HCT116 (cell line): ENCODE data around the gene SYMPK. TPM values are rescaled to one million over a fixed set of nuclear protein-coding genes. Genes with fewer than 3 reads are reported as not detected.

ENCODE experiments used
- ATAC-seq: fragments of 200-7000 bp; cut with Tn5 transposase; 2 replicates; pipeline ENCODE4 v1.9.1; 2020; ENCODE audit warnings: mild to moderate bottlenecking, moderate library complexity
- BruUV-seq: library from RNA; stranded (reverse); fragments of 400-500 nt; replicated peaks from 2 replicates; lab custom pipeline; 2021; lab: Mats Ljungman, UMichigan
- CTCF ChIA-PET: fragments of 300-600 bp; sonication (Branson Sonifier 250); formaldehyde crosslinking; loops from one replicate; lab custom pipeline; 2021; ENCODE audit warnings: antibody characterized with exemption; lab: Charles Lee
- POLR2A ChIA-PET: fragments of 300-600, 350-600 bp; sonication (Branson Sonifier 250); formaldehyde crosslinking; loops from one replicate; lab custom pipeline; 2021; ENCODE audit warnings: antibody characterized with exemption; lab: Charles Lee
- RAD21 ChIA-PET, 2 experiments: fragments of 300-600 bp; sonication (Branson Sonifier 250); formaldehyde crosslinking; loops; one replicate each; lab custom pipeline; 2023; ENCODE audit warnings: low total read pairs in 2 of 2; ENCODE audit not compliant: uncharacterized antibody in 2 of 2, unreplicated experiment in 2 of 2, low non-redundant PET in 1 of 2; lab: Charles Lee
- DNase-seq: peaks from one replicate; pipeline ENCODE4 v3.0.0-alpha.2; 2010; ENCODE audit warnings: low read depth, low spot score
- H2AFZ ChIP-seq: fragments of 200-600 bp; shearing (Covaris generic), sonication (generic); 2 replicates; pipeline ENCODE4 v1.6.1; 2017; ENCODE audit warnings: low read depth, mixed run types, mixed read lengths, antibody characterized with exemption, low read length; ENCODE audit not compliant: poor library complexity, severe bottlenecking
- H3K27ac ChIP-seq: 2 replicates; pipeline ENCODE4 v1.5.1; 2012; ENCODE audit warnings: low read depth, low read length
- H3K27me3 ChIP-seq: fragments of 200-600 bp; sonication (generic); 2 replicates; pipeline ENCODE4 v1.6.1; 2016; ENCODE audit warnings: mixed run types, low read length, mixed read lengths; ENCODE audit not compliant: insufficient read depth
- H3K36me3 ChIP-seq, 2 experiments: fragments of 200-500 bp in 1 of 2; fragments of 200-600 bp in 1 of 2; sonication (Bioruptor generic) in 1 of 2; sonication (generic) in 1 of 2; 2 replicates each; pipeline versions ENCODE4 v1.5.1 to v1.6.1; 2014 to 2016; ENCODE audit warnings: low read length in 2 of 2, inconsistent platforms in 1 of 2, mixed read lengths in 1 of 2, mixed run types in 1 of 2; ENCODE audit not compliant: insufficient read depth in 2 of 2, control insufficient read depth in 1 of 2
- H3K4me1 ChIP-seq, 2 experiments: fragments of 200-600 bp in 1 of 2; sonication (generic) in 1 of 2; 2 replicates each; pipeline versions ENCODE4 v1.5.1 to v1.6.1; 2012 to 2017; ENCODE audit warnings: low read length in 2 of 2, inconsistent platforms in 1 of 2, mild to moderate bottlenecking in 1 of 2, mixed read lengths in 1 of 2, mixed run types in 1 of 2, moderate library complexity in 1 of 2; ENCODE audit not compliant: insufficient read depth in 2 of 2, control insufficient read depth in 1 of 2
- H3K4me2 ChIP-seq: fragments of 200-600 bp; sonication (generic); 2 replicates; pipeline ENCODE4 v1.6.1; 2017; ENCODE audit warnings: mixed run types, low read length, mixed read lengths
- H3K4me3 ChIP-seq, 2 experiments: fragments of 200-600 bp in 1 of 2; sonication (generic) in 1 of 2; replicated peaks in 1 of 2; 2 replicates each; pipeline ENCODE4 v1.5.1; 2011 to 2016; ENCODE audit warnings: low read length in 2 of 2, control low read depth in 1 of 2, low read depth in 1 of 2, mild to moderate bottlenecking in 1 of 2, mixed read lengths in 1 of 2, mixed run types in 1 of 2
- H3K79me2 ChIP-seq: fragments of 200-600 bp; sonication (generic); 2 replicates; pipeline ENCODE4 v1.6.1; 2017; ENCODE audit warnings: mild to moderate bottlenecking, mixed run types, low read length, moderate library complexity, mixed read lengths; ENCODE audit not compliant: insufficient read depth
- H3K9ac ChIP-seq: fragments of 200-600 bp; sonication (generic); 2 replicates; pipeline ENCODE4 v1.6.1; 2016; ENCODE audit warnings: low read length, mixed read lengths
- H3K9me2 ChIP-seq: fragments of 200-600 bp; sonication (generic), shearing (Covaris generic); 2 replicates; pipeline ENCODE4 v1.6.1; 2017; ENCODE audit warnings: mixed run types, mild to moderate bottlenecking, moderate library complexity; ENCODE audit not compliant: insufficient read depth
- H3K9me3 ChIP-seq, 2 experiments: fragments of 200-500 bp in 1 of 2; fragments of 200-600 bp in 1 of 2; sonication (Bioruptor generic) in 1 of 2; sonication (generic) in 1 of 2; 2 replicates each; pipeline ENCODE4 v1.6.1; 2014 to 2017; ENCODE audit warnings: low read length in 2 of 2, mixed read lengths in 2 of 2, inconsistent platforms in 1 of 2, low read depth in 1 of 2, mild to moderate bottlenecking in 1 of 2, mixed run types in 1 of 2, moderate library complexity in 1 of 2; ENCODE audit not compliant: control insufficient read depth in 1 of 2, insufficient read depth in 1 of 2
- H4K20me1 ChIP-seq: fragments of 200-600 bp; sonication (generic), shearing (Covaris generic); 2 replicates; pipeline ENCODE4 v1.6.1; 2017; ENCODE audit warnings: mixed run types, mild to moderate bottlenecking, moderate library complexity; ENCODE audit not compliant: insufficient read depth
- EGR1 ChIP-seq: IDR thresholded peaks from 2 replicates; pipeline ENCODE4 v1.6.1; 2012; ENCODE audit warnings: low read depth
- EZH2phosphoT487 ChIP-seq: fragments of 200-600 bp; IDR thresholded peaks from 2 replicates; pipeline ENCODE4 v1.6.1; 2018; ENCODE audit warnings: antibody characterized with exemption, borderline replicate concordance
- JUND ChIP-seq: IDR thresholded peaks from 2 replicates; pipeline ENCODE4 v1.6.1; 2012
- POLR2AphosphoS5 ChIP-seq: IDR thresholded peaks from 2 replicates; pipeline ENCODE4 v1.6.1; 2011; ENCODE audit warnings: mild to moderate bottlenecking, low read depth, low read length, moderate library complexity
- RAD21 ChIP-seq: IDR thresholded peaks from 2 replicates; pipeline ENCODE4 v1.6.1; 2012; ENCODE audit warnings: low read depth, mild to moderate bottlenecking
- SP1 ChIP-seq: IDR thresholded peaks from 2 replicates; pipeline ENCODE4 v1.6.1; 2012; ENCODE audit warnings: low read depth
- SRF ChIP-seq: IDR thresholded peaks from 2 replicates; pipeline ENCODE4 v1.6.1; 2012; ENCODE audit warnings: low read depth
- YY1 ChIP-seq: IDR thresholded peaks from 2 replicates; pipeline ENCODE4 v1.6.1; 2011; ENCODE audit warnings: low read length, low read depth, moderate library complexity, mild to moderate bottlenecking; ENCODE audit not compliant: insufficient replicate concordance; ENCODE audit errors: extremely low read depth
- ZFX ChIP-seq: fragments of 450-650 bp; IDR thresholded peaks from 2 replicates; pipeline ENCODE4 v1.6.1; 2017
- intact Hi-C: fragments of 100-400 bp; cut with micrococcal nuclease; formaldehyde crosslinking; loops from 2 replicates; pipeline ENCODE4 v1.10.0; 2022
- total RNA-seq: library from RNA; stranded (reverse); gene quantifications from one replicate; pipeline ENCODE4 v1.2.1, GENCODE V29; 2021; ENCODE audit not compliant: unreplicated experiment
- TF ChIP-seq, protein P1 (sequence below), 3 experiments: fragments of 200-600 bp in 1 of 3; sonication (generic) in 1 of 3; IDR thresholded peaks in 2 of 3; conservative IDR thresholded peaks in 1 of 3; 2 replicates each; pipeline ENCODE4 v1.5.1; 2012 to 2017; ENCODE audit warnings: low read depth in 2 of 3, low read length in 2 of 3, antibody characterized with exemption in 1 of 3, borderline replicate concordance in 1 of 3, control low read depth in 1 of 3, mild to moderate bottlenecking in 1 of 3, mixed read lengths in 1 of 3, mixed run types in 1 of 3, moderate library complexity in 1 of 3; ENCODE audit not compliant: insufficient read depth in 1 of 3

SYMPK gene
- total RNA-seq, 1 experiment from 2014 or later, result 117 TPM

DNA sequence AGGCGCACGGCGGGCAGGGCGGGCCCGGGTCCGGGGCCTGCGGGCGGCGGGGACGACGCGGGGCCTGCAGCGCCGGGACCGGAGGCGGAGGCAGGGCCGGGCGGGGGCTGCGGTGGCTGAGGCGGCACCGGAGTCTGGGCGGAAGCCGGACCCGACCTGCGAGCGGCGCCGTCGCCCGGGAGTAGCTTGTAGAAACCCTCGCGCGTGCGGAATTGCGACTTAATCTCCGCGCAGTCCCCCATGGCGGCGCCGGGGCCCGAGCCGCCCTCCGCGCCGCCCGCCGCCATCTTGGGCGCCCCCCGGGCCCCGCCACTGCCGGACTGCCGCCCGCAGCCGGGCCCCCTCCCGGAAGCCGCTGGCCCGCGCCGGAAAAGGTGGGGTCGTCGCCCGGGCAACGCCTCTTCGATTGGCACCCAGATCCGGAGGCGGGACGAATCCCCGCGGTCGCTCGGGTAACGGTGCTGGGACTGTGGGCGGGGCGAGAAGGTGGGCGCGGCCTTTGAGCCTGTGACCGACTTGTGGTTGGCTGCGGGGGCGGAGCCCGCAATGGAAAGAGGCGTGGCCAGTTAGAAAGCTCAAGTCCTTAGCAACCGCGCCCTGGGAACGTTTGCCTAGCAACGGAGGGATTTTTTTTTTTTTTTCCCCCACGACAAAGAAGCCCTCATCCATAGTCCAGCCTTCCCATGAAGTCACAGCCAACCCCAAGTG, 70.3 kb downstream of the SYMPK start, which contains the start of gene DMWD:
DMWD (minus strand) TSS at position 376 of the 708 bp plus-strand sequence; CDS start at position 287, 89 bp downstream.
- Histone ChIP-seq H3K9me3 (no peaks in the 10 kb centered on the region), H3K9ac (peak within 1 kb of the TSS; percentile 92), H4K20me1 (no peaks in the 10 kb centered on the region), H3K9me2 (no peaks in the 10 kb centered on the region), H3K27me3 (no peaks in the 10 kb centered on the region), H3K27ac (peak within 1 kb of the TSS; percentile 84), H3K4me3 (peak within 1 kb of the TSS; percentile 92 to 99), H3K79me2 (peaks cover 19% of the 10 kb centered on the region), H3K4me2 (peak within 1 kb of the TSS; percentile 100), H3K36me3 (peaks cover 5 to 9% of the 10 kb centered on the region in 2 experiments; a peak in 2 of 4 replicates), H2AFZ (peak within 1 kb of the TSS; percentile 66), H3K4me1 (peaks cover 12 to 20% of the 10 kb centered on the region in 2 experiments; a peak in 3 of 4 replicates)
- intact Hi-C loops, result no loop called here
- ChIA-PET CTCF (interaction anchor here (0.6 to 1.4 kb wide), 4 partner anchors 13 to 24 kb away, joined by 3 to 17 read pairs (median 8); partner anchors contain the start of gene SIX5), RAD21 (no interaction called here), POLR2A (interaction anchor here (1.0 kb wide), 1 partner anchor 10 kb away, joined by 6 read pairs; no protein-coding TSS in a partner anchor)
- peak; percentile 98 for ATAC-seq
- no peak for TF ChIP-seq JUND
- TF ChIP-seq POLR2AphosphoS5, result peak; percentile 78
- peak; percentile 47; the same call in 1 of the 2 replicates for TF ChIP-seq SP1
- peak; percentile 97 for TF ChIP-seq EGR1
- peak; percentile 86; the same call in 1 of the 2 replicates for TF ChIP-seq ZFX
- peak; percentile 91 for TF ChIP-seq YY1
- BruUV-seq, result no TSS peak
- peak; percentile 98 for DNase-seq

DNA sequence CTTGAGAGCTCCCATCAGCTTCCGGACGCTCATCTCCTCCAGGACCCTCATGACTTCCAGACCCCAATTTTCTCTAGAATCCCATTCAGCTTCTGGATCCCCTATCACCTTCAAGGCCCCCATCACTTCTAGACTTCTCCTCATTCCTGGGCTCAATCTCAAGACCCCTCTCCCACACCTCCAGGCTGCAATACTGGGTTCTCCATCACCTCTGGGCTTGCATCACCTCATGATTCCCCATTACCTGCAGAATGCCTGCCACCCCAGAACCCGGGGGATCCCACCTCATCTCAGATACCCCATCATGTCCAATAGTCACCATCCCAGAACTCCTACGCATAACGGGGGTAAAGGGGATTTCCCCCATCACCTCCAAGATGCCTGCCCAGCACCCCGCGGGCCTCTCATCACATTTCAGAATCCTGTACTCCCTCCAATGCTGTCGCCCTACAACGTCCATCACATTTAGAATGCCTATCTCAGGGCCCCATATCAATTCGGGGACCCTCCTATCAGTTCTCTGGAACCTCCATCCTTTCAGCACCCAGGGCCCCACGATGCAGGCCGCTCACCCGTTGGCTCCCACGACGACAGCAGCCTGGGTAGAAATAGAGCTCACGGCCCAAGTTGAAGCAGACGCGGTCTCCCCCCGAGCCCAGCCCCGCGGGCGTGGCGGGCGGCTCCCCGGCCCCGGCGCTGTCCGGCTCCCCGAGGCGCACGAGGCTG, 71.0 kb downstream of the SYMPK start:
- Histone ChIP-seq H3K4me3 (peak overlapping the region; percentile 92 to 99), H3K79me2 (peaks cover 19% of the 10 kb centered on the region), H3K9me2 (no peaks in the 10 kb centered on the region), H2AFZ (no peak overlapping the region), H3K9ac (peak overlapping the region; percentile 92), H3K36me3 (peaks cover 10 to 13% of the 10 kb centered on the region in 2 experiments; a peak in 3 of 4 replicates), H3K9me3 (no peaks in the 10 kb centered on the region), H3K27me3 (no peaks in the 10 kb centered on the region), H3K4me1 (peaks cover 12 to 20% of the 10 kb centered on the region in 2 experiments; a peak in 3 of 4 replicates), H4K20me1 (no peaks in the 10 kb centered on the region), H3K4me2 (peak overlapping the region; percentile 100), H3K27ac (peak overlapping the region; percentile 84)
- DNase-seq (no peak), ATAC-seq (no peak)
- intact Hi-C loops, result no loop called here
- ChIA-PET CTCF (interaction anchor here (1.4 kb wide), 1 partner anchor 22 kb away, joined by 17 read pairs; the partner anchor contains the start of gene SIX5), POLR2A (no interaction called here), RAD21 (no interaction called here)
- TSS peak; percentile 54 for BruUV-seq
- TF ChIP-seq EGR1 (no peak), RAD21 (no peak), EZH2phosphoT487 (no peak), SRF (no peak)
- TF ChIP-seq, protein P1, sequence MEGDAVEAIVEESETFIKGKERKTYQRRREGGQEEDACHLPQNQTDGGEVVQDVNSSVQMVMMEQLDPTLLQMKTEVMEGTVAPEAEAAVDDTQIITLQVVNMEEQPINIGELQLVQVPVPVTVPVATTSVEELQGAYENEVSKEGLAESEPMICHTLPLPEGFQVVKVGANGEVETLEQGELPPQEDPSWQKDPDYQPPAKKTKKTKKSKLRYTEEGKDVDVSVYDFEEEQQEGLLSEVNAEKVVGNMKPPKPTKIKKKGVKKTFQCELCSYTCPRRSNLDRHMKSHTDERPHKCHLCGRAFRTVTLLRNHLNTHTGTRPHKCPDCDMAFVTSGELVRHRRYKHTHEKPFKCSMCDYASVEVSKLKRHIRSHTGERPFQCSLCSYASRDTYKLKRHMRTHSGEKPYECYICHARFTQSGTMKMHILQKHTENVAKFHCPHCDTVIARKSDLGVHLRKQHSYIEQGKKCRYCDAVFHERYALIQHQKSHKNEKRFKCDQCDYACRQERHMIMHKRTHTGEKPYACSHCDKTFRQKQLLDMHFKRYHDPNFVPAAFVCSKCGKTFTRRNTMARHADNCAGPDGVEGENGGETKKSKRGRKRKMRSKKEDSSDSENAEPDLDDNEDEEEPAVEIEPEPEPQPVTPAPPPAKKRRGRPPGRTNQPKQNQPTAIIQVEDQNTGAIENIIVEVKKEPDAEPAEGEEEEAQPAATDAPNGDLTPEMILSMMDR (IDR thresholded peaks at IDR 0.05 in 2 of 3, conservative IDR thresholded peaks at IDR 0.05 in 1 of 3; ENCODE audit: borderline replicate concordance in 1 of 3, insufficient read depth in 1 of 3, low read depth in 2 of 3, low read length in 2 of 3), result no peak
